NT2/D1 (cell line): Measurements from ENCODE around the gene SIK2.

Source experiments
- YY1 ChIP-seq: IDR thresholded peaks from 2 replicates; pipeline ENCODE4 v1.6.1; 2011; ENCODE audit not compliant: insufficient read length, insufficient read depth
- ZNF274 ChIP-seq: IDR thresholded peaks from 2 replicates; pipeline ENCODE4 v1.6.1; 2011; ENCODE audit warnings: mild to moderate bottlenecking, low read depth, low read length

- TF ChIP-seq YY1 = no peak
- no peak for TF ChIP-seq ZNF274
These were observed 146.0 kb downstream of the SIK2 start for GRCh38 chr11:111748035-111748804.
